ENCODE data around the gene TOMM22.

GRCh38 chr22:38731703-38732161 is 50.0 kb downstream of the TOMM22 start:
- TF ChIP-seq ZNF8 (CRISPR knock-in tag; IDR thresholded peaks at IDR 0.05) (no peak), RARB (CRISPR knock-in tag; IDR thresholded peaks at IDR 0.05) (no peak), ISL1 (CRISPR knock-in tag; IDR thresholded peaks at IDR 0.05) (no peak)
- TF ChIP-seq, protein P1, sequence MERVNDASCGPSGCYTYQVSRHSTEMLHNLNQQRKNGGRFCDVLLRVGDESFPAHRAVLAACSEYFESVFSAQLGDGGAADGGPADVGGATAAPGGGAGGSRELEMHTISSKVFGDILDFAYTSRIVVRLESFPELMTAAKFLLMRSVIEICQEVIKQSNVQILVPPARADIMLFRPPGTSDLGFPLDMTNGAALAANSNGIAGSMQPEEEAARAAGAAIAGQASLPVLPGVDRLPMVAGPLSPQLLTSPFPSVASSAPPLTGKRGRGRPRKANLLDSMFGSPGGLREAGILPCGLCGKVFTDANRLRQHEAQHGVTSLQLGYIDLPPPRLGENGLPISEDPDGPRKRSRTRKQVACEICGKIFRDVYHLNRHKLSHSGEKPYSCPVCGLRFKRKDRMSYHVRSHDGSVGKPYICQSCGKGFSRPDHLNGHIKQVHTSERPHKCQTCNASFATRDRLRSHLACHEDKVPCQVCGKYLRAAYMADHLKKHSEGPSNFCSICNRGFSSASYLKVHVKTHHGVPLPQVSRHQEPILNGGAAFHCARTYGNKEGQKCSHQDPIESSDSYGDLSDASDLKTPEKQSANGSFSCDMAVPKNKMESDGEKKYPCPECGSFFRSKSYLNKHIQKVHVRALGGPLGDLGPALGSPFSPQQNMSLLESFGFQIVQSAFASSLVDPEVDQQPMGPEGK (CRISPR knock-in tag; IDR thresholded peaks at IDR 0.05; ENCODE audit: borderline replicate concordance) = no peak
- TF ChIP-seq, protein P2, sequence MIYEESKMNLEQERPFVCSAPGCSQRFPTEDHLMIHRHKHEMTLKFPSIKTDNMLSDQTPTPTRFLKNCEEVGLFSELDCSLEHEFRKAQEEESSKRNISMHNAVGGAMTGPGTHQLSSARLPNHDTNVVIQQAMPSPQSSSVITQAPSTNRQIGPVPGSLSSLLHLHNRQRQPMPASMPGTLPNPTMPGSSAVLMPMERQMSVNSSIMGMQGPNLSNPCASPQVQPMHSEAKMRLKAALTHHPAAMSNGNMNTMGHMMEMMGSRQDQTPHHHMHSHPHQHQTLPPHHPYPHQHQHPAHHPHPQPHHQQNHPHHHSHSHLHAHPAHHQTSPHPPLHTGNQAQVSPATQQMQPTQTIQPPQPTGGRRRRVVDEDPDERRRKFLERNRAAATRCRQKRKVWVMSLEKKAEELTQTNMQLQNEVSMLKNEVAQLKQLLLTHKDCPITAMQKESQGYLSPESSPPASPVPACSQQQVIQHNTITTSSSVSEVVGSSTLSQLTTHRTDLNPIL (CRISPR knock-in tag; IDR thresholded peaks at IDR 0.05; ENCODE audit: low read depth) = no peak

All from SK-N-SH treated with all-trans-retinoic acid at 6 μM for 48 hours (cell line).